ENCODE results near the gene TMUB1.

Gene TMUB1

DNA sequence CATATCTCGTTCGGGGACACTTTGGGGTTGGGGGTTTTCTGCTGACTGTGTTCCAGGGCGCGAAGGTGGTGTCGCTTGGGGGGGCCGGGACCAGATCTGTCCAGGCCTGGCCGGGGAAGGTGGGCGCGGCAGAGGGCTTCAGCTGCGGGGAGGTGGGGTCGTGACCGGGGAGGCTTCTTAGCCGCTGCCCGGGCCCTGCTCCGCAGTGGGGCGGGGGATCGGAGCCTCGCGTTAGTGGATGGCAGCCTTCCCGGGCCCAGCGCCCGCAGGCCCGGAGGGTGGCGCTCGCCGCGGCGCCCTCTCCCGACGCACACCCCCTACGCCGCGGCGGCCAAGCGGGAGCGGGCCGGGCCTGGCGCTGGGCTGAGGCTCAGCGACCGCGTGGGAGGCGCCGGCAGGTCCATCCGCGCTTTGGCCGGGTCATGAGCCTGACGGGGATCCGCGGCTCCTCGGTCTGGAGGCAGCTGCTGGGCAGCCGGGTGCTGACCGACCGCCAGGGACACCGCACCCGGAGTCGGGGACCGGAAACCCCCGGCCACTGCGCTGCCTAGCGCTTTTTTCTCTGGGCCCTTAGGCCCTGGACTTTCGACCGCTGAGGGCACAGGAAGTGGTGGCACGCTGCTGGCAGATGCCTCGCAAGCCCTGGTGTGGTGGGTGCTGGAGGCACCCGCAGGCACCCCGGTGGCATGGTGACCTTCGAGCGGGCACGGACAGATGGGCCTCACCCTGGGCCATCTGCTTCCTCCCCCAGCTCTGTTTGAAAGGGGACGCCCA is 4.1 kb upstream of the TMUB1 start:
- no peaks in the 10 kb centered on the region for H3K9me3 Mint-ChIP-seq
- H3K27me3 Mint-ChIP-seq = peaks cover 21% of the 10 kb centered on the region
- peak overlapping the region; percentile 56 for H3K27ac Mint-ChIP-seq
- ATAC-seq (peak; percentile 17), DNase-seq (peak; percentile 47)
- H3K4me3 Mint-ChIP-seq = peak overlapping the region; percentile 82
- H3K4me1 Mint-ChIP-seq = peaks cover 37% of the 10 kb centered on the region
- H3K36me3 Mint-ChIP-seq (ENCODE audit: low read depth) = no peaks in the 10 kb centered on the region

DNA sequence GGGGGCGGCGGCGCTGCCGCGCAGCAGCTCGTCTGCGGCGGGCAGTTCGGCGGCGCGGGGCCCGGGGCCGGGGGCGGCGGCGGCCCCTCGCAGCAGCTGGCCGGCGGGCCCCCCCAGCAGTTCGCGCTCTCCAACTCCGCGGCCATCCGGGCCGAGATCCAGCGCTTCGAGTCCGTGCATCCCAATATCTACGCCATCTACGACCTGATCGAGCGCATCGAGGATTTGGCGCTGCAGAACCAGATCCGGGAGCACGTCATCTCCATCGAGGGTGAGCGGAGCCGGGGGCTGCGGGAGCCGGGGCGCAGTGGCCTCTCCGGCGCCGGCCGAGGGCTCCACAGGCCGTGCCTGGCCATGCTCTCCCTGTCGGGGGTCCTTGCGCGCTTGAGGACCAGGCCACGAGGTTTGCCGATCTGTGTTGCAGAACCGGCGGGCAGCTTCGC is 3.5 kb upstream of the TMUB1 start:
- Mint-ChIP-seq H3K4me1 (peaks cover 40% of the 10 kb centered on the region), H3K36me3 (ENCODE audit: low read depth) (no peaks in the 10 kb centered on the region), H3K27ac (peak overlapping the region; percentile 56), H3K4me3 (peak overlapping the region; percentile 82), H3K9me3 (no peaks in the 10 kb centered on the region), H3K27me3 (peaks cover 21% of the 10 kb centered on the region)
- DNase-seq (peak; percentile 35), ATAC-seq (no peak)

DNA sequence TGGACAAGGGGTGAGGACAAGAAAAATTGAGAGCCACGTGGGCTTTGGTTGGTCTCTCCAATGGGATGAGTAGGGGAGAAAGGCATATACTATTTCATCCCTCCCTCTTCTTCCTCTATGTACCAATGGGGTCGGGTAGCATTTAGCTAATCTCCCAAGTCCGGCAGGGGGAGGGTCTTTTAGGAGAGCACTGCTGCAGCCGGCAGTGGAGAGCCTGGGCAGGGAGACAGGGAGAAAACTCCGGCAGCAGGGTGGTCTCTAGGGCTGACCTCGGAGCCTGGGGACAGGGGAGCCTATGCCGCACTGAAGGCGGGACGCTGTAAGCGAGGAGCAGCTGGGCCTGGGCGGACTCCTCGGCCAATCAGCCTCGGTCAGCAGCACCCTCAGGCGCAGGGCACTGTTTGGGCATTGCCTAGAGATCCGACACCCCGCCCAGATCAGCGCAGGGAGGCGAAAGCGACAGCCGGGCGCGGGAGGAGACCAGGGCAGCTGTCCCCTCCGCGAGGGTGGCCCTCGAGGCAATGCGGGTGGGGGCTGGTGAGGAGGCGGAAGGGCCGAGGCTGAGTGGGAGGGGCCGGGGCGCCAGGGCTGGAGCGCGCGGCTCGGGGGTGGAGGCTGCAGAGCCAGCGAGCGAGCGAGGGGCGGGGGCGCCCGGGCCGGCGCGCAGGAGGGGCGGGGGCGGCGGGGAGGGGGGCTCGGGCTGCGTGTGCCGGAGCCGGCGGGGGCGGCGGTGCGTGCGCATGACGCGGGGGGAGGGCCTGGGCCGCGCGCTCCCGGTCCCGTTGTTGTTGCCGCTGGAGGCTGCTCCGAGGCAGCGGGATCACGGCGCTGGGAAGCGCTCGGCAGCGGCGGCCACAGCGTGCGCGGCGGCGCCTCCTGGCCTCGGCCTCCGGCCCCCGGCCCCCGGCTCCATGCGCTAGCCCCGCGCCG is 2.7 kb upstream of the TMUB1 start, which contains the start of gene AGAP3:
Gene AGAP3 (plus strand): TSS at position 785 of the 930 bp plus-strand sequence. CDS start 267 bp downstream, outside the sequence.
- peak; percentile 55 for DNase-seq
- H3K27ac Mint-ChIP-seq = peak within 1 kb of the TSS; percentile 62
- H3K4me1 Mint-ChIP-seq = peaks cover 40% of the 10 kb centered on the region

DNA sequence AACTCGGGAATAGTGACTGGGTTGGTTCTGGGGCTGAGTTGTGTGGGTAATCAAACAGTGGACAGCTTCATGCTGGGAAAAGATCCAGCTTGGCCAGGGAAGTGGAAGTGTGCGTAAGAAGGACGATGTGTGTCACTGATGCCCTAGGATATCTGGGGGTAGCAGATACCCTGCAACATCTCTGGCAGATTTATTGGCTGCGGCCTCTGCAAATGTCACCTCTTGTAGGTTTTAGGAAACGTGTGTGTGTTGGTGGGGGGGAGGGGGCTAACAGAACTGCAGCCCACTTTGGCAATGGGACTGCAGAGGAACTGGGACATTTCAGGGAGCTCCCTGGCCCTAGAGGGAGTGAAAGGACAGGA is 2.0 kb upstream of the TMUB1 start:
- Mint-ChIP-seq H3K27me3 (peaks cover 18% of the 10 kb centered on the region), H3K27ac (peak overlapping the region; percentile 28), H3K36me3 (ENCODE audit: low read depth) (no peaks in the 10 kb centered on the region), H3K4me3 (peak overlapping the region; percentile 78), H3K9me3 (no peaks in the 10 kb centered on the region), H3K4me1 (peaks cover 42% of the 10 kb centered on the region)
- ATAC-seq = no peak
- no peak for DNase-seq

More for the DNA sequence above, 2.7 kb upstream of the TMUB1 start, which contains the start of gene AGAP3:
- H3K4me3 Mint-ChIP-seq = peak within 1 kb of the TSS; percentile 82
- no peaks in the 10 kb centered on the region for H3K36me3 Mint-ChIP-seq (ENCODE audit: low read depth)
- H3K27me3 Mint-ChIP-seq = peaks cover 18% of the 10 kb centered on the region
- peak; percentile 6 for ATAC-seq
- H3K9me3 Mint-ChIP-seq = no peaks in the 10 kb centered on the region

DNA sequence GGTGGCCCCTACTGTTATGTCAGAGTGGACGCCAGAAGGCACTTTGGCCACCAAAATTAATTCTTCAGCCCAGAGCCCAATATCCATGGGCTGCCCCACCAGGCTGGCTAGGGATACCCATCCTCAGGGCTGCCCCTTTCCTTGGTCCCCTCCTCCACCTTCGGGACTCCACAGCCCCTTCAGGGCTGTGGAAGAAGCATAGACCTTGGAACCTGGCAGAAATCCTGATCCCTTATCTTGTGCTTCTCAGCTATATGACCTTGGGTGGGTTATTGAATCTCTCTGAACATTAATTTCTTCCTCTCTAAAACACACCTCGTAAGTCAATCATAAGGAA is 499 bp upstream of the TMUB1 start:
- Mint-ChIP-seq H3K4me3 (peak overlapping the region; percentile 65), H3K9me3 (no peaks in the 10 kb centered on the region), H3K27ac (peak overlapping the region; percentile 31), H3K27me3 (peaks cover 14% of the 10 kb centered on the region), H3K36me3 (ENCODE audit: low read depth) (peaks cover 5% of the 10 kb centered on the region), H3K4me1 (peaks cover 45% of the 10 kb centered on the region)
- ATAC-seq = no peak
- DNase-seq = no peak

DNA sequence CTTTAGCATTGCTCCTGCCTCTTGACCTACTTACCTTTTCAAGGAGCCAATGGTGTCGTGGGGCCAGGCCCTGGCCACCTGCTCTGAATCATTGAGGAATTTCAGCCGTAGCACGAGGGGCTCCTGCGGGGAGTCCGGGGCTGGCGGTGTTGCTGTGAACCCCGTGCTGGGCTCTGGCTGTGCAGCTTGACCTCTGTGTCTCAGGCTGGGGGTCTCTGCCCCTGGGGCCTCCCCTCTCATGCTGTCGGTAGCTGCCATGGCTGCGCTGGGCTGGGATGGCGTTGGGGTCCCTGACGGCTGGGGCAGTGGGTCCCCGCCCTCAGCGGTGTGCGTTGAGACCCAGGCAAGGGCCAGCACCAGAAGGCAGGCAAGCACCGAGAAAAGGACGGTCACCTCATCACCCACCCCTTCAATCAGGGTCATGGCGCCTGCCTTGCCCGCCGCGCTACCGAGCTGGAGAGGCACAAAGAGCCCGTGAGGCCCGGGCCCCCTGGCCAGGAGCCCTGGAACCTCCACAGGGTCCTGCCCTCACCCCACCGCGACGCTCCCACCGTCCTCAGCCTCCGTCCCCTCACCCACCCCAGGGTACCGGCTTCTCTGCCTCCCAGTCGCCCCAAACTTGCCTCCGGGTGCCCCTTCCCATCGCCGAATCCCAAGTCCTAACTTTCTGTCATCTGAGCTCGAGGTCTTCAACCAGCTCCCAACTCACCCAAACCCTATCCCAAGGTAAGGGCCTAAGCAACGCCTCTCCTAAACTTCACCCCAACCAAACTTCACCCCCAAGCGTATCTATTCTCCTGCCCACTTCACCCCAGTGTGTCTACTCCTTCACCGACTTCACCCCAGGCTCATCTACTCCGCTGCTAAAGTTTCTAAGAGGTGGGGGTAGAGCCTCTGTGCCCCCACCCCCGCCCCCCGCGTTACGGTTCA is 887 bp downstream of the TMUB1 start:
- peak overlapping the region; percentile 95 for H3K4me3 Mint-ChIP-seq
- H3K27me3 Mint-ChIP-seq = peaks cover 11% of the 10 kb centered on the region
- H3K27ac Mint-ChIP-seq = peak overlapping the region; percentile 91
- peaks cover 44% of the 10 kb centered on the region for H3K4me1 Mint-ChIP-seq
- peaks cover 5% of the 10 kb centered on the region for H3K36me3 Mint-ChIP-seq (ENCODE audit: low read depth)
- no peak for DNase-seq
- H3K9me3 Mint-ChIP-seq = no peaks in the 10 kb centered on the region
- no peak for ATAC-seq

DNA sequence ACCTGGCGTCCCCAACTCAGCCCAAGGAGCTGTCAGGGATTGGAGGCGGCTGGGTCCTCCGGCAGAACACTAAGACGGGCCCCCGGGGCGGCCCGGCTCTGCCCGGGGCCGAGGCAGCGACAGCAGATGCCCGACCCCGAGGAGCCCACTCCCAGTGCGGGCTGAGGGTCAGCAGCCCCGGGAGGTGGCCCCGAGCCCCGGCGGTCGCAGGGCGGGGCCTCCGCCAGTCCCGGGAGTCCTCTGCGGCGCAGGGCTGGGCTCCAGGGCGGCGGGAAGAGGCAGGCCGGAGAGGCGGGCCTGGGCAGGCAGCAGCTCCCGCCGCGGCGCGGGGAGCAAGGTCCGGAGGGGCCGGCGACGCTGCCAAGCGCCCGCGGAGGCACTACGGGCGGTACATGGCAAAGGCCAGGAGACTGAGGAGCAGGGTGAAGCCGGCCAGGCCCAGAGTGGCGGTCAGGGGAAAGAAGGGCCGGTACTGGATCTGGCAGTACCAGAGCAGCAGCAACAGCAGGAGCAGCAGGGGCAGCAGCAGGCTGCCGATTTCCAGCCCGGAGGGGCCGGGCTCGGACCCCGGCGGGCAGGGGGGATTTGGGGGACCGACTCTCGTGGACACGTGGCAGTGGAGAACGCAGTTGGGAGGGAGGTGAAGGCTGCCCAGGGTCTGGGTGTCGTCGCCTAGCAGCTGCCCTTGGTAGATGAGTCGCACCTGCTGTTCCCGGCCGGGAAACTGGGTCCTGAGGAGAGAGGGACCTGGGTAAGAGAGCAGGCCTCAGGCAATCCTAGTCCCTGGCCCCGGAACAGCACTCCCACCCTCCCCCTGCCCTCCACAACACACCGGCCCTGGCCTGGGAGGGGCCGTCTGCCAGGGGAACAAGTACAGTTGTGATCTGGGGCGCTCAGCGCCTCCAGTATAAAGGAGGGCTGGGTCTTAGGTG is 1.9 kb downstream of the TMUB1 start:
- Mint-ChIP-seq H3K9me3 (no peaks in the 10 kb centered on the region), H3K4me3 (peak overlapping the region; percentile 96), H3K27ac (peak overlapping the region; percentile 87), H3K4me1 (peaks cover 44% of the 10 kb centered on the region), H3K36me3 (ENCODE audit: low read depth) (peaks cover 5% of the 10 kb centered on the region), H3K27me3 (peaks cover 11% of the 10 kb centered on the region)
- DNase-seq (no peak), ATAC-seq (no peak)

DNA sequence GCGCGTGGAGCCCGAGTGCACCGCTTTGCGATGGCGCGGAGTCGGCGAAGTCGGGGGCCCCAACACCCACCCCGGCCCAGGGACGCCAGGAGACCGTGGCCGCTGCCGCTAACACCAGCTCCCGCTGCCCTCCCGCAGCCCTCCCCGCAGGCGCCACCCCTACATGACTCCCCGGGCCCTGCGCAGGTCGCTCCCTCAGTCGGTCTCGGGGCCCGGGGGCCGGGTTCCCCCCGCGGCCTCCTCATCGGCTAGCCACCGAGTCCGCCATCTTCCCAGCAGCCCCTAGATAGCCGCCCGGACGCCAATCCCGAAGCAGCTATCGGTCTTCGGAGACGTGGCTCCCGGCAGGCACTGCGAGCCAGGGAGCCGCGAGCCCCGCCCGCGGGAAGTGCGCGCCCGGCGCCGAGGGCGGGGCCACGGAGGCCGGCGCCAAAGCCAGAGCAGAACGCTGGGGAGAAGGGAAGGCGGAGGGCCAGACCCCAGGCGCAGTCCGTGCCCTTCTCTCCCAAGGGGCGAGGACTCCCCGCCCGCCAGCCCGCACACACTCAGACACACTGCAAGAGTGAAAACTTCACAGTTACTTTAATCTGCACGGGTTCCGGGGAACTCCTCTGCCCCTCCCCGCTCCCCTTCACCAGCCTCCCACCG is 2.6 kb downstream of the TMUB1 start, which contains the start of gene FASTK:
Gene FASTK (minus strand): TSS at position 288 of the 648 bp plus-strand sequence. CDS start 43 bp downstream, at position 245.
- Mint-ChIP-seq H3K36me3 (ENCODE audit: low read depth) (peaks cover 6% of the 10 kb centered on the region), H3K27ac (peak within 1 kb of the TSS; percentile 87), H3K4me3 (peak within 1 kb of the TSS; percentile 96), H3K4me1 (peaks cover 41% of the 10 kb centered on the region), H3K9me3 (no peaks in the 10 kb centered on the region), H3K27me3 (peaks cover 10% of the 10 kb centered on the region)
- peak; percentile 88 for DNase-seq
- ATAC-seq = peak; percentile 81

DNA sequence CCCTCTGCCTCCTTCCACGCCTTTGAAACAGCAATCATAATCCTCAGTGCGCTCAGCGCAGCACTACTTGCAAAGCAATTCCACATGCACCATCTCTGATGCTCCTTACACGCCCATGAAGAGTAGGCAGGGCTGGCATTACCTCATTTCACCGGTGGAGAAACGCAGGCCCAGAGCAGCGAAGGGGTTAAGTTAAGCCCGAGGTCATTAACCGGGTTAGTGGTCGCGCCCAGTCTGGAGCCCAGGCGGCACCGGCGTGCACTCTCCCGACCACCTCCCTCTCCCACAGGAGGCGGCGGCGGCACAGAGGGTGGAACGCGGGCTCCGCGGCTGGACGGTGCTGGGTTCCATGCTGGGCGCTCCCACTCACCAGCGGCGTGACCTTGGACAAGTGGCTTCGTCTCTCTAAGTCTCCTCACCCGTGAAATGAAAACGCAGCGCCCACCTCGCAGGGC is 3.2 kb downstream of the TMUB1 start:
- Mint-ChIP-seq H3K4me1 (peaks cover 35% of the 10 kb centered on the region), H3K9me3 (no peaks in the 10 kb centered on the region), H3K27me3 (peaks cover 5% of the 10 kb centered on the region), H3K4me3 (peak overlapping the region; percentile 96), H3K27ac (peak overlapping the region; percentile 87), H3K36me3 (ENCODE audit: low read depth) (peaks cover 6% of the 10 kb centered on the region)
- ATAC-seq = no peak
- DNase-seq = peak; percentile 25

DNA sequence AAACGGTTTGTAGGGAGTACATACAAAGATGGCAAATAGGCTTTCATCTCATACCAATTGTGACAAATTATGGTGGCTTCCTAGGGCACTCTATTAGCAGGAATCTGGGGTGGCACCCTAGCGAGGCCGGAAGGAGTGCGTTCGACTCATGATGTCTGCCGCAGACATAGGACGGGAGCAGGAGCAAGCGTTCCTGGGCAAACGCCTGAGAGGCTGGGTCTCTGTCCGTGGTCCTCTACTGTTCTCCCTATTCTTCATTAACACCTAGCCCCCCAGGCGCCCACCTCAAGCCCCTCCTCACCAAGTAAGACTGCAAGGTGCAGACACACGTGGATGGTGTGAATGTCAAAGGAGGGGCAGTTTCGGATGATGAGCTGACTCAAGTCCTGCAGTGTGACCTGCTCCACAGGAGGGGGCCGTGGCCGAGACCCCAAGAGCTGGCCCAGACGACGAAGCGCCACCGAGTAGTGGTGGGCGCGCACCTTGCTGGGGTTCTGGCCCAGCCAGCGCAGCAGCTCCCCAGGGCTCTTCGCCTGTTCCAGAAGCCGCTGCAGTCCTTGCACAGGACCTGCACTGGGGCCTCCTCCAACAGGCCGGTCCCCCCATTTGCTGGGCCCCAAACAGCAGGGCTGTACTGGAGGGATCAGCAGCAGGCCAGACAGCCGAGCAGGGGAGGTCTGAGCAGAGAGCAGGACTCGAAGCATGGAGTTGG is 3.9 kb downstream of the TMUB1 start:
- Mint-ChIP-seq H3K9me3 (no peaks in the 10 kb centered on the region), H3K27ac (peak overlapping the region; percentile 87), H3K4me3 (peak overlapping the region; percentile 96), H3K27me3 (no peaks in the 10 kb centered on the region), H3K36me3 (ENCODE audit: low read depth) (peaks cover 6% of the 10 kb centered on the region), H3K4me1 (peaks cover 31% of the 10 kb centered on the region)
- no peak for ATAC-seq
- no peak for DNase-seq

DNA sequence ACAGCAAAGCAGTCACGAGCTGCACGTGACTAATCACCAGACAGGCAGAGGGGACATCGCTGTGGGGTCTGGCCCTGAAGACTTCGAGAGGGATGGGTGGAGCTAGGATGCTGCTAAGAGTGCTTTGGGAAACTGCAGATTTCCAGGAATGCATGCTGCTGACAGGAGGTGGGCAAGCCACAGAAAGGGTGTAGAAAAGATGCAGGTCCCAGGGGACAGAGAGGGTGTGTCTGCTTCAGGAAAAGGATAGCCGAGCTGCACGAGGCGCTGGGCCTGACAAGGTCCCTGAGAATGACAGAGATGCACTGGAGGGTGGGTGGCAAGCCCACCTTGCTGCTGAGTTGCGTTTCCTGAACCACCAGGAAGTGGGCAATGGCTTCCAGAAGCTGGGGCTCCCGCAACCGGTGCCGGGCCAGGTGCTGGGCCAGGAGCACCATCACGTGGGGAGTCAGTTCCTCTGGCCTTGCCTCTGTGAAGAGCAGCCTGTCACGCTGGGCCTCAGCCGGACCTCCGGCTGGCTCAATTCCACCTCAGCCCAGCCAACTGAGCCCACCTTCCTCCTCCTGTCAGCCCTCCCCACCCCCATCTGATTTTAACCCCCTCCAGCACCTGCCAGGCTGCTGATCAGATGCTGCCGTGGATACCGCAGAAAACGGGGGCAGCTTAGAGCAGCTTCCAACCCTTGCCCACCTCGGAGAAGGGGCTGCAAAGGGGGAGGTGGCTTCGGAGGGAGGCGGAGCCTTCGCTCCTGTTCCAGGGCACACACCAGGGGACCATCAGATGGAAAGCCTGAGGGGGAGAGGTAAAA is 4.9 kb downstream of the TMUB1 start:
- peaks cover 28% of the 10 kb centered on the region for H3K4me1 Mint-ChIP-seq
- peak overlapping the region; percentile 47 for H3K27ac Mint-ChIP-seq
- no peaks in the 10 kb centered on the region for H3K9me3 Mint-ChIP-seq
- no peaks in the 10 kb centered on the region for H3K27me3 Mint-ChIP-seq
- ATAC-seq (no peak), DNase-seq (no peak)
- H3K36me3 Mint-ChIP-seq (ENCODE audit: low read depth) = peaks cover 8% of the 10 kb centered on the region
- H3K4me3 Mint-ChIP-seq = peak overlapping the region; percentile 96
